ENCODE results near the gene UPP2.

Gene UPP2

DNA sequence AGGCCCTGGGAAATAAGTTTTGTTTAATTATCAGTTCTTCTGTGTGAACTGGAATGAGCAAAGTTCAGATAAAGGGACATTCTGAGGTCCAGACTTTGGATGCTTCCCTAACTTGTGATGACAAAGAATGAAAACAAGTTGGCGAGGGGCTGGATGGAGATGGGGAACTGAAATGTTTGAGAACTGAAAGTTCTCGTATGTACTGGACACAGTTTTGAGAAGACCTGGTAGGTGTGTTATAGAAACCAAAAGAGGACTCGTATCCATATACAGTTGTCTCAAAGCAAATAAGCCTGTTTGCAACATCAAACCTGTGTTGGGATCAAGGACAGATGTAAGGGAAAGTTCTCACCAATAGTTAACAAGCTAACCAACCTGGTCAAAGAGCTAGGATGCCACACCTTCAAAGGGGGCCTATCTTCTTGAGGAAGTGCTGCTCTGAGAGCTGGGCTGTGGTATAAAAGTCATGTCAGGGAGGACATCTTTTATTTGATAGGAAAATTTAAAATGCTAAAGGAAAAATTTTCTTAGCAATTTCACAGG, at the start of gene UPP2:
Gene UPP2, plus strand, starts transcription at position 493 of the 543 bp plus-strand sequence. CDS start 188 bp downstream, outside the sequence.
- H3K4me3 ChIP-seq (ENCODE audit: low read length), result no peak within 1 kb of the TSS
- no peaks in the 10 kb centered on the region for H3K36me3 ChIP-seq (ENCODE audit: insufficient read depth, low read depth, low read length)
- no peak within 1 kb of the TSS for H3K27ac ChIP-seq (ENCODE audit: low read length)
- H3K9me3 ChIP-seq (ENCODE audit: insufficient read depth, low read depth, low read length), result no peaks in the 10 kb centered on the region
- H3K4me1 ChIP-seq (ENCODE audit: insufficient read depth, low read length), result peaks cover 5% of the 10 kb centered on the region; the same call in 1 of the 2 replicates
- H3K27me3 ChIP-seq (ENCODE audit: insufficient read depth, low read length), result no peaks in the 10 kb centered on the region
- no peak within 1 kb of the TSS for H3K9ac ChIP-seq (ENCODE audit: low read depth, low read length)

DNA sequence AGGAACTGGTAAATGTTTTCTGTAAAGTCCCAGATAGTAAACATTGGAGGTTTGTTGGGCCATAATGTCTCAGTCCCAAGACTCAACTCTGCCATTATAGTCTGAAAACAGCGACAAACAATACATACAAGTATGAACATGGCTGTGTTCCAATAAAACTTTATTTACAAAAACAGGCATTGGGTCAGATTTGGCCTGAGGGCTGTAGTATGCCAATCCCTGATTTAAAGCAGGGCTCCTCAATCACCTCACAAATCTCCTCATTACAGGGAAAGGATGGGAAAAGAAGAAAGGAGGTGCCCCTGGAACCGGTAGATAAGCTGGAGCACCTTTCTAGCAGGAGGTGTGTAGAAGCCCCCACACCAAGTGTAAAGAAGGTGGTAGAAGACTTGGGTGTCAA, 48.9 kb upstream of the UPP2 start:
- Histone ChIP-seq H3K4me3 (ENCODE audit: low read length) (no peak overlapping the region), H3K27ac (ENCODE audit: low read length) (no peak overlapping the region), H3K4me1 (ENCODE audit: insufficient read depth, low read length) (no peaks in the 10 kb centered on the region), H3K27me3 (ENCODE audit: insufficient read depth, low read length) (no peaks in the 10 kb centered on the region), H3K36me3 (ENCODE audit: insufficient read depth, low read depth, low read length) (no peaks in the 10 kb centered on the region), H3K9me3 (ENCODE audit: insufficient read depth, low read depth, low read length) (no peaks in the 10 kb centered on the region), H3K9ac (ENCODE audit: low read depth, low read length) (no peak overlapping the region)

GRCh38 chr2:158056875-158057274, 44.8 kb upstream of the UPP2 start:
- H3K36me3 ChIP-seq (ENCODE audit: insufficient read depth, low read depth, low read length), result no peaks in the 10 kb centered on the region
- H3K9me3 ChIP-seq (ENCODE audit: insufficient read depth, low read depth, low read length), result no peaks in the 10 kb centered on the region
- no peaks in the 10 kb centered on the region for H3K4me1 ChIP-seq (ENCODE audit: insufficient read depth, low read length)
- no peaks in the 10 kb centered on the region for H3K27me3 ChIP-seq (ENCODE audit: insufficient read depth, low read length)
- no peak overlapping the region for H3K27ac ChIP-seq (ENCODE audit: low read length)
- no peak overlapping the region for H3K4me3 ChIP-seq (ENCODE audit: low read length)
- H3K9ac ChIP-seq (ENCODE audit: low read depth, low read length), result no peak overlapping the region

DNA sequence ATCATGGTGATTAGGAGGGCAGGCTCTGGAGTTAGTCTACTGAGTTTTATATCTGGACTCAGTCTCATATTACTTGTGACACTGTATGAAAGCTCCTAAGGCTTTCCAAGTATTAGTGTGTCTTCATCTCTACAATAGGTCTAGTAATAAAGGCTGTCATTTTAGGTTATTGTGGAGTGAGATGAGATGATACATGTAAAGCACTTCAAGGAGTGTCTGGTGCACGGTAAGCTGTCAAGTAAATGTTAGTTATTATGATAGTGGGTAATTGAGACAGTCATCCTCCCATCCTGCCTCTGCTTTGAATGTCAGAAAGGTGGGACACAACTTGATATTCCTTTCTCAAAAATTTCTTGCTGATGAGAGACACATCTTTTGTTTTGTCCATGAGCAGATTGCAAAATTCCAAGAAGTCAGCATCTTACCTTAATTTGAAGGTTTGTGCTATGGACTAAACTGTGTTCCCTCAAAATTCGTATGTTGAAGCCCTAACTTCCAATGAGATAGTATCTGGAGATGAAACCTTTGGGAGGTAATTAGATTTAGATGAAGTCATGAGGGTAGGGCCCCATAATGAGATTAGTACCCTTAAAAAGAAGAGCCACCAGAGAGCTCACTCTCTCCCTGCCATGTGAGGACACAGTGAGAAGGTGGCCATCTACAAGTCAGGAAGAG, 41.4 kb upstream of the UPP2 start:
- H3K4me1 ChIP-seq (ENCODE audit: insufficient read depth, low read length), result no peaks in the 10 kb centered on the region
- no peak overlapping the region for H3K4me3 ChIP-seq (ENCODE audit: low read length)
- no peaks in the 10 kb centered on the region for H3K36me3 ChIP-seq (ENCODE audit: insufficient read depth, low read depth, low read length)
- no peaks in the 10 kb centered on the region for H3K27me3 ChIP-seq (ENCODE audit: insufficient read depth, low read length)
- no peak overlapping the region for H3K27ac ChIP-seq (ENCODE audit: low read length)
- H3K9me3 ChIP-seq (ENCODE audit: insufficient read depth, low read depth, low read length), result no peaks in the 10 kb centered on the region
- H3K9ac ChIP-seq (ENCODE audit: low read depth, low read length), result no peak overlapping the region

GRCh38 chr2:158060835-158061435, 40.7 kb upstream of the UPP2 start:
- H3K27me3 ChIP-seq (ENCODE audit: insufficient read depth, low read length), result no peaks in the 10 kb centered on the region
- H3K9ac ChIP-seq (ENCODE audit: low read depth, low read length), result no peak overlapping the region
- no peak overlapping the region for H3K4me3 ChIP-seq (ENCODE audit: low read length)
- H3K9me3 ChIP-seq (ENCODE audit: insufficient read depth, low read depth, low read length), result no peaks in the 10 kb centered on the region
- H3K36me3 ChIP-seq (ENCODE audit: insufficient read depth, low read depth, low read length), result no peaks in the 10 kb centered on the region
- H3K4me1 ChIP-seq (ENCODE audit: insufficient read depth, low read length), result no peaks in the 10 kb centered on the region
- no peak overlapping the region for H3K27ac ChIP-seq (ENCODE audit: low read length)

- no peaks in the 10 kb centered on the region for H3K36me3 ChIP-seq (ENCODE audit: insufficient read depth, low read depth, low read length)
- no peaks in the 10 kb centered on the region for H3K4me1 ChIP-seq (ENCODE audit: insufficient read depth, low read length)
- H3K4me3 ChIP-seq (ENCODE audit: low read length), result no peak overlapping the region
- H3K27me3 ChIP-seq (ENCODE audit: insufficient read depth, low read length), result no peaks in the 10 kb centered on the region
- H3K27ac ChIP-seq (ENCODE audit: low read length), result no peak overlapping the region
- H3K9me3 ChIP-seq (ENCODE audit: insufficient read depth, low read depth, low read length), result no peaks in the 10 kb centered on the region
- no peak overlapping the region for H3K9ac ChIP-seq (ENCODE audit: low read depth, low read length)
Observed at GRCh38 chr2:158061763-158062162, 39.9 kb upstream of the UPP2 start.

GRCh38 chr2:158066046-158066713, 35.5 kb upstream of the UPP2 start:
- Histone ChIP-seq H3K9me3 (ENCODE audit: insufficient read depth, low read depth, low read length) (no peaks in the 10 kb centered on the region), H3K4me1 (ENCODE audit: insufficient read depth, low read length) (no peaks in the 10 kb centered on the region), H3K9ac (ENCODE audit: low read depth, low read length) (no peak overlapping the region), H3K36me3 (ENCODE audit: insufficient read depth, low read depth, low read length) (no peaks in the 10 kb centered on the region), H3K27me3 (ENCODE audit: insufficient read depth, low read length) (no peaks in the 10 kb centered on the region), H3K4me3 (ENCODE audit: low read length) (no peak overlapping the region), H3K27ac (ENCODE audit: low read length) (no peak overlapping the region)

GRCh38 chr2:158071018-158071417, 30.7 kb upstream of the UPP2 start:
- Histone ChIP-seq H3K36me3 (ENCODE audit: insufficient read depth, low read depth, low read length) (no peaks in the 10 kb centered on the region), H3K27me3 (ENCODE audit: insufficient read depth, low read length) (no peaks in the 10 kb centered on the region), H3K27ac (ENCODE audit: low read length) (no peak overlapping the region), H3K4me3 (ENCODE audit: low read length) (no peak overlapping the region), H3K4me1 (ENCODE audit: insufficient read depth, low read length) (no peaks in the 10 kb centered on the region), H3K9ac (ENCODE audit: low read depth, low read length) (no peak overlapping the region), H3K9me3 (ENCODE audit: insufficient read depth, low read depth, low read length) (no peaks in the 10 kb centered on the region)

GRCh38 chr2:158072361-158072760, 29.3 kb upstream of the UPP2 start:
- no peak overlapping the region for H3K4me3 ChIP-seq (ENCODE audit: low read length)
- H3K4me1 ChIP-seq (ENCODE audit: insufficient read depth, low read length), result no peaks in the 10 kb centered on the region
- H3K27me3 ChIP-seq (ENCODE audit: insufficient read depth, low read length), result no peaks in the 10 kb centered on the region
- no peaks in the 10 kb centered on the region for H3K36me3 ChIP-seq (ENCODE audit: insufficient read depth, low read depth, low read length)
- H3K9me3 ChIP-seq (ENCODE audit: insufficient read depth, low read depth, low read length), result no peaks in the 10 kb centered on the region; the same call in 1 of the 2 replicates
- H3K27ac ChIP-seq (ENCODE audit: low read length), result no peak overlapping the region
- H3K9ac ChIP-seq (ENCODE audit: low read depth, low read length), result no peak overlapping the region

GRCh38 chr2:158079672-158080071, 22.0 kb upstream of the UPP2 start:
- Histone ChIP-seq H3K4me1 (ENCODE audit: insufficient read depth, low read length) (no peaks in the 10 kb centered on the region), H3K9ac (ENCODE audit: low read depth, low read length) (no peak overlapping the region), H3K4me3 (ENCODE audit: low read length) (no peak overlapping the region), H3K27ac (ENCODE audit: low read length) (no peak overlapping the region), H3K36me3 (ENCODE audit: insufficient read depth, low read depth, low read length) (no peaks in the 10 kb centered on the region), H3K9me3 (ENCODE audit: insufficient read depth, low read depth, low read length) (no peaks in the 10 kb centered on the region; the same call in 1 of the 2 replicates), H3K27me3 (ENCODE audit: insufficient read depth, low read length) (no peaks in the 10 kb centered on the region)

- H3K36me3 ChIP-seq (ENCODE audit: insufficient read depth, low read depth, low read length), result no peaks in the 10 kb centered on the region
Observed at GRCh38 chr2:158088093-158088492, 13.6 kb upstream of the UPP2 start.

GRCh38 chr2:158089322-158089721, 12.4 kb upstream of the UPP2 start:
- Histone ChIP-seq H3K27ac (ENCODE audit: low read length) (no peak overlapping the region), H3K36me3 (ENCODE audit: insufficient read depth, low read depth, low read length) (no peaks in the 10 kb centered on the region), H3K4me1 (ENCODE audit: insufficient read depth, low read length) (no peaks in the 10 kb centered on the region), H3K27me3 (ENCODE audit: insufficient read depth, low read length) (no peaks in the 10 kb centered on the region), H3K9me3 (ENCODE audit: insufficient read depth, low read depth, low read length) (no peaks in the 10 kb centered on the region), H3K9ac (ENCODE audit: low read depth, low read length) (no peak overlapping the region), H3K4me3 (ENCODE audit: low read length) (no peak overlapping the region)

More at GRCh38 chr2:158088093-158088492, 13.6 kb upstream of the UPP2 start:
- Histone ChIP-seq H3K4me1 (ENCODE audit: insufficient read depth, low read length) (no peaks in the 10 kb centered on the region), H3K27ac (ENCODE audit: low read length) (no peak overlapping the region), H3K27me3 (ENCODE audit: insufficient read depth, low read length) (no peaks in the 10 kb centered on the region), H3K4me3 (ENCODE audit: low read length) (no peak overlapping the region), H3K9ac (ENCODE audit: low read depth, low read length) (no peak overlapping the region), H3K9me3 (ENCODE audit: insufficient read depth, low read depth, low read length) (no peaks in the 10 kb centered on the region)

All from iPS-20b (cell line).